SK-N-SH treated with all-trans-retinoic acid at 6 μM for 48 hours (cell line): ENCODE data around the gene PTPRG.

Source experiments
- GLIS3 ChIP-seq: fragments of 250-450 bp; sonication (Bioruptor Pico); IDR thresholded peaks from 2 replicates; pipeline ENCODE4 v1.5.0; 2020; ENCODE audit warnings: mild to moderate bottlenecking, moderate library complexity
- OSR1 ChIP-seq: fragments of 250-450 bp; sonication (Bioruptor Pico); IDR thresholded peaks from 2 replicates; pipeline ENCODE4 v1.8.0; 2022; ENCODE audit warnings: moderate library complexity, mild to moderate bottlenecking, inconsistent platforms

DNA sequence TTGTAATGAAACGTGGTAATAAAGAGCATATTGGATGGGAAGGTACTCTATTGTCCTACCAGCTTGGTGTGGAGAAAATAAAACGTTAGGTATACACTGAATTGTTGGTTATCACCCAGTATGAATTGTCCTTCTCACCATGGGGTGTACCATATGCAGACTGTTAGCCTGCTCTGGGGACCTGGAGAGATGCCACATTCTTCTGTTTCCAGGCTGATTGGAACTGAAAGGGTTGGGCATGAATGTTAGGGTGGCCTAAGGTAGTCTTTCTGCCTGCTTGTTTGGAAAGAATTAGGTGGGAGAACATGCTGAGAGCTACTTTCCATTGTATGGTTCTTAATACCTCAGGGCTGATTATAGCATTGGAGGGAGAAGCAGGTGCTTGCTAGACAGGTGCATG is 340.6 kb downstream of the PTPRG start:
- TF ChIP-seq GLIS3 (CRISPR knock-in tag): no peak
- TF ChIP-seq OSR1: no peak
